HEK293T (cell line): ENCODE data around the gene HS3ST4.

Experiments
- ARNT ChIP-seq: fragments of 450-650 bp; IDR thresholded peaks from 2 replicates; pipeline ENCODE4 v1.6.1; 2017; ENCODE audit warnings: mild to moderate bottlenecking
- BHLHE40 ChIP-seq: fragments of 450-650 bp; IDR thresholded peaks from 2 replicates; pipeline ENCODE4 v1.6.1; 2016; ENCODE audit warnings: mild to moderate bottlenecking, moderate library complexity, borderline replicate concordance
- ELF4 ChIP-seq: fragments of 450-650 bp; IDR thresholded peaks from 2 replicates; pipeline ENCODE4 v1.6.1; 2017; ENCODE audit warnings: antibody characterized with exemption
- FOXK2 ChIP-seq: fragments of 450-650 bp; IDR thresholded peaks from 2 replicates; pipeline ENCODE4 v1.6.1; 2016; ENCODE audit warnings: mild to moderate bottlenecking
- FOXM1 ChIP-seq: fragments of 450-650 bp; IDR thresholded peaks from 2 replicates; pipeline ENCODE4 v1.6.1; 2017; ENCODE audit warnings: mild to moderate bottlenecking, borderline replicate concordance
- HDGF ChIP-seq: fragments of 450-650 bp; IDR thresholded peaks from 2 replicates; pipeline ENCODE4 v1.6.1; 2017; ENCODE audit warnings: antibody characterized with exemption, borderline replicate concordance
- LEF1 ChIP-seq: fragments of 450-650 bp; IDR thresholded peaks from 2 replicates; pipeline ENCODE4 v1.6.1; 2017; ENCODE audit warnings: mild to moderate bottlenecking, borderline replicate concordance
- NFRKB ChIP-seq: fragments of 450-650 bp; IDR thresholded peaks from 2 replicates; pipeline ENCODE4 v1.6.1; 2016; ENCODE audit warnings: mild to moderate bottlenecking, moderate library complexity
- PKNOX1 ChIP-seq: fragments of 450-650 bp; IDR thresholded peaks from 2 replicates; pipeline ENCODE4 v1.6.1; 2016
- SP1 ChIP-seq: fragments of 450-650 bp; IDR thresholded peaks from 2 replicates; pipeline ENCODE4 v1.6.1; 2017
- SUZ12 ChIP-seq: fragments of 450-650 bp; IDR thresholded peaks from 2 replicates; pipeline ENCODE4 v1.6.1; 2016; ENCODE audit warnings: mild to moderate bottlenecking
- TARDBP ChIP-seq: fragments of 450-650 bp; IDR thresholded peaks from 2 replicates; pipeline ENCODE4 v1.6.1; 2016
- ZNF384 ChIP-seq: fragments of 450-650 bp; IDR thresholded peaks from 2 replicates; pipeline ENCODE4 v1.6.1; 2016

- TF ChIP-seq SP1 (no peak), FOXM1 (no peak), HDGF (no peak), SUZ12 (no peak), PKNOX1 (no peak), BHLHE40 (no peak), ELF4 (no peak), TARDBP (no peak), FOXK2 (no peak), ZNF384 (no peak), NFRKB (no peak), ARNT (no peak), LEF1 (no peak)
Measured at GRCh38 chr16:25690552-25691143, 1.1 kb upstream of the HS3ST4 start.
